Measurements from ENCODE around the gene TUNAR. TPM values are rescaled to one million over a fixed set of nuclear protein-coding genes. Genes with fewer than 3 reads are reported as not detected.

TUNAR gene
- total and polyA plus RNA-seq, 12 donors = 0.06 TPM; not detected in 11

- H3K9me3 ChIP-seq (replicated peaks in 1 of 3) = no peaks in the 10 kb centered on the region
- WGBS, 4 donors = 22 to 50% (median 42%) methylated on average over 4 of the region's 4 CpGs
- intact Hi-C loops (cut with DNase I) = no loop called here
- no peaks in the 10 kb centered on the region for H3K36me3 ChIP-seq (replicated peaks in 1 of 2)
- H3K4me1 ChIP-seq (replicated peaks in 1 of 2) = no peaks in the 10 kb centered on the region
- no peak overlapping the region for H3K4me3 ChIP-seq
- TF ChIP-seq POLR2A (IDR thresholded peaks at IDR 0.05) (no peak), CTCF (IDR thresholded peaks at IDR 0.05) (no peak)
- H3K27ac ChIP-seq = no peak overlapping the region
- no peaks in the 10 kb centered on the region for H3K27me3 ChIP-seq
- peak in 3 of 7 donors; percentile 15 to 20 (median 18) for DNase-seq
These were observed 62.7 kb downstream of the TUNAR start for GRCh38 chr14:95939335-95939734.

- 25 to 35% (median 31%) methylated on average over 2 of the region's 2 CpGs for WGBS, 4 donors
- intact Hi-C loops (cut with DNase I) = no loop called here
These were observed 65.3 kb downstream of the TUNAR start for GRCh38 chr14:95941897-95942296.

GRCh38 chr14:95943699-95944098 is 67.1 kb downstream of the TUNAR start:
- Histone ChIP-seq H3K9me3 (replicated peaks in 1 of 3) (no peaks in the 10 kb centered on the region), H3K36me3 (replicated peaks in 1 of 2) (no peaks in the 10 kb centered on the region), H3K4me1 (replicated peaks in 1 of 2) (no peaks in the 10 kb centered on the region), H3K27me3 (no peaks in the 10 kb centered on the region), H3K27ac (no peak overlapping the region), H3K4me3 (no peak overlapping the region)
- 22 to 31% (median 23%) methylated on average over 4 of the region's 4 CpGs for WGBS, 4 donors
- intact Hi-C loops (cut with DNase I) = no loop called here
- TF ChIP-seq POLR2A (IDR thresholded peaks at IDR 0.05) (no peak), CTCF (IDR thresholded peaks at IDR 0.05) (no peak)
- no peak for DNase-seq

More at GRCh38 chr14:95941897-95942296, 65.3 kb downstream of the TUNAR start:
- no peak for DNase-seq
- H3K36me3 ChIP-seq (replicated peaks in 1 of 2) = no peaks in the 10 kb centered on the region
- TF ChIP-seq POLR2A (IDR thresholded peaks at IDR 0.05) (no peak), CTCF (IDR thresholded peaks at IDR 0.05) (no peak)
- no peaks in the 10 kb centered on the region for H3K27me3 ChIP-seq
- H3K4me1 ChIP-seq (replicated peaks in 1 of 2) = no peaks in the 10 kb centered on the region
- H3K4me3 ChIP-seq = no peak overlapping the region
- H3K9me3 ChIP-seq (replicated peaks in 1 of 3) = no peaks in the 10 kb centered on the region
- H3K27ac ChIP-seq = no peak overlapping the region

GRCh38 chr14:95944462-95944861 is 67.8 kb downstream of the TUNAR start:
- Histone ChIP-seq H3K4me1 (replicated peaks in 1 of 2) (no peaks in the 10 kb centered on the region), H3K9me3 (replicated peaks in 1 of 3) (no peaks in the 10 kb centered on the region), H3K36me3 (replicated peaks in 1 of 2) (no peaks in the 10 kb centered on the region), H3K27me3 (no peaks in the 10 kb centered on the region), H3K4me3 (no peak overlapping the region), H3K27ac (no peak overlapping the region)
- intact Hi-C loops (cut with DNase I) = no loop called here
- 51 to 67% (median 60%) methylated on average over 5 to 6 of the region's 6 CpGs for WGBS, 4 donors
- no peak for DNase-seq
- TF ChIP-seq POLR2A (IDR thresholded peaks at IDR 0.05) (no peak), CTCF (IDR thresholded peaks at IDR 0.05) (no peak)

Data from adrenal gland (tissue), 12 donors.